Muscle of leg (tissue), 11 donors: ENCODE data around the gene DAB1. TPM values are rescaled to one million over a fixed set of nuclear protein-coding genes. Genes with fewer than 3 reads are reported as not detected.

ENCODE experiments used
- DNase-seq: peaks from one replicate; pipeline ENCODE4 v3.0.0; 2013
- H3K27ac ChIP-seq: one replicate; pipeline ENCODE4 v1.5.1; 2013; ENCODE audit warnings: mild to moderate bottlenecking, low read length, control low read depth
- H3K27me3 ChIP-seq: one replicate; pipeline ENCODE4 v1.6.1; 2013; ENCODE audit warnings: low read length; ENCODE audit not compliant: control insufficient read depth, insufficient read depth
- H3K36me3 ChIP-seq: one replicate; pipeline ENCODE4 v1.6.1; 2013; ENCODE audit warnings: low read length; ENCODE audit not compliant: control insufficient read depth, insufficient read depth
- H3K4me1 ChIP-seq: one replicate; pipeline ENCODE4 v1.6.1; 2013; ENCODE audit warnings: low read length; ENCODE audit not compliant: control insufficient read depth, insufficient read depth
- H3K4me3 ChIP-seq: one replicate; pipeline ENCODE4 v1.5.1; 2013; ENCODE audit warnings: low read length, control low read depth
- H3K9me3 ChIP-seq: replicated peaks from 2 replicates; pipeline ENCODE4 v1.6.1; 2013; ENCODE audit warnings: low read depth, low read length; ENCODE audit not compliant: control insufficient read depth
- WGBS: methylation state at CpG from one replicate; pipeline ENCODE4 v1.1.5; 2013; ENCODE audit warnings: missing lambda C conversion rate; ENCODE audit not compliant: insufficient coverage; 5-methylcytosine and 5-hydroxymethylcytosine counted together
- polyA plus RNA-seq, 8 donors: library from polyadenylated mRNA; unstranded; fragments of 120-200 nt; gene quantifications; one replicate each; pipeline versions ENCODE4 v1.2.1 to v1.2.3, GENCODE V29; 2013; ENCODE audit warnings: inconsistent platforms in 1 of 8, low replicate concordance in 1 of 8; ENCODE audit not compliant: insufficient read length in 8 of 8, insufficient read depth in 1 of 8
- total RNA-seq: library from RNA; stranded (reverse); fragments of 120-200 nt; gene quantifications from one replicate; pipeline ENCODE4 v1.2.4, GENCODE V29; 2013

DAB1 gene
- total and polyA plus RNA-seq, 9 donors = 1.1 to 8.1 (median 2.6) TPM

DNA sequence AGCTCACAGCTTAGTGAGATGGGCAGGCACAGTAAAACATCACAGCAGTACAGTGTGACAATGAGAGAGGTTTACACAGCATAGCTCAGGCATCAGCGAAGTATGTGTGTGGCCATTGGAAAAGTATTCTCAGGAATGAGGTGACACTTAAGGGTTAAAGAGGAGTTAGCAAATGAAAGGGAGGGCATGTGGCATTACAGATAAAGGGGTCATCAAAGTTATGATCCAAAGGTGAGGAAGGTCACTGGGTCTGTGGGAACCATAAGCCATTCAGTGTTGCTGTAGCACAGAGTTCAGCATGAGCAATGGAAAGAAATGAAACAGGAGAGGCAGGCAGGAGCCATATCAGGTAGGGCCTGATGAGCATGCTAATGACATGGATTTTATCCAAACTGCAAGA lies 453.6 kb downstream of the DAB1 start:
- Histone ChIP-seq H3K4me3 (no peak overlapping the region), H3K36me3 (no peaks in the 10 kb centered on the region), H3K27me3 (no peaks in the 10 kb centered on the region), H3K4me1 (no peaks in the 10 kb centered on the region), H3K9me3 (peaks cover 4% of the 10 kb centered on the region), H3K27ac (no peak overlapping the region)
- 92% methylated on average over 1 of the region's 1 CpG for WGBS
- DNase-seq = no peak

DNA sequence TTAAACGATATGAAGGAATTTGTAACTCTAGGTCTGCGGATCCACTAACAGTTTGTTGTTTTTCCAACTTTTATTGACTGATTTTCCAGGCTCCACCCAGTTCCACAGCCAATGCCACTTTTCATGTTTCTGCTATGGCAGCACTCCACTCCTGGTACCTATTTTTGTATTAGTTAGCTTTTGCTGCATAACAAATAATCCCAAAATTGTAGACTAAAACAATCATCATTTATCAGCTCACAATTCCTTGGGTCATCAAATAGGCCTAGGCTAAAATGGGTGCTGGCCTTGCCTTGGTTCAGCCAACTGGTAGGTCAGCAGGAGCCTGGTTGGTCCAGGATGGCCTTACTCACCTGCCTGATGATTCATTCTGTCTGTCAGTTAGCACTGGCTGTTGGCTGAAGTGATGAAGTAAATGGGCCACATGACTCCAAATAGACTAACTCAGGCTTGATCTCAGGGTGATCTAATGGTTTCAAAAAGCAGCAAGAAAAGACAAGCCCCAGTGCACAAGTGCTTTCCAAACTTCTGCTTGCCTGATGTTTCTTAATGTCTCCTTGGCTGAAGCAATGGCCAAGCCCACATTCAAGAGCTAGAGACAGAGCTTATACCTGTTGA lies 454.9 kb downstream of the DAB1 start:
- DNase-seq = no peak
- Histone ChIP-seq H3K27ac (no peak overlapping the region), H3K4me3 (no peak overlapping the region), H3K36me3 (no peaks in the 10 kb centered on the region), H3K27me3 (no peaks in the 10 kb centered on the region), H3K4me1 (no peaks in the 10 kb centered on the region), H3K9me3 (peaks cover 4% of the 10 kb centered on the region)
- WGBS = 94% methylated on average over 2 of the region's 2 CpGs

DNA sequence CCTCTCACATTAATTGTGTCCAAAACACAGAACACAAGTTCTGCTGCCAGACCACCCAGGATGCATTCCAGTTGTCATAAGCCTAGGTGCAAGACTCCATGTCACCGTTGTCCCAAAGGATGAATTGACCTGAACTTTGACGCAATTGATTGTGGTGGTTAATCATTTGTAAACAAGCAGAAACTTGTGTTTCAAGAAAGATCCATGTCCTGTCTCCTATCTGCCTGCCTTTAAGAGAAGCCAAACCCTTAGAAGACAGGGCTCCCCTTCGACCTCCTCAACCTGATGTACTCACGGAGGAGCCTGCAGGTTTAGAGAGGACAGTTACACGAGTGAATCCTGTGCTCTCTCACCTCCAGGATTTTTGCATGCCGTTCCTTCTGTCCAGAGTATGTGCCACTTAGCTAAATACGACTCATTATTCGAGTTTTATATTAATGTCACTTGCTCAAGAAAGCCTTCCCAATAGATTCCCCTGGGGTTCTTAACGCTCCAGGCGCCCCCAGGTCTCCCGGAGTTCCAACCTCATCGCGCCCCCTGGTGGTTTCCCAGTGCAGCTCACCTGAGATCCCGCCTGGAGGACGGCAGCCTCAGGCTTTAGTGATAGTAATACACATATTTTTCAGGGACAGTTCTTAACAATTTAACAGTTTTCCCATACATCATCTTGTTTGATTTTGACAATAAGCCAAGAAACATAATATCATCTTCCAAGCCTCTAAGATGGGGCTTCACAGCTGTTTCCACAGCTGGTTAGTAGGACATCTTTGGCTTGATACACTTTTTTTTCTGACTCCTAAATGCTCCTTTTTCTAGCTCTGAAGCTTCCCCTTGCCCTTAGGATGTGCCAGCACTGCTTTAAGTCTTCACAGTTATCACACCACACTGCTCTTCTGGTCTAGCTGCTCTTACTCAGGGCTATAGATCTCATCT lies 455.7 kb downstream of the DAB1 start:
- peak; percentile 22 for DNase-seq
- Histone ChIP-seq H3K27ac (no peak overlapping the region), H3K9me3 (peaks cover 4% of the 10 kb centered on the region), H3K4me3 (no peak overlapping the region), H3K36me3 (no peaks in the 10 kb centered on the region), H3K27me3 (no peaks in the 10 kb centered on the region), H3K4me1 (no peaks in the 10 kb centered on the region)
- WGBS = 43% methylated on average over 14 of the region's 15 CpGs

DNA sequence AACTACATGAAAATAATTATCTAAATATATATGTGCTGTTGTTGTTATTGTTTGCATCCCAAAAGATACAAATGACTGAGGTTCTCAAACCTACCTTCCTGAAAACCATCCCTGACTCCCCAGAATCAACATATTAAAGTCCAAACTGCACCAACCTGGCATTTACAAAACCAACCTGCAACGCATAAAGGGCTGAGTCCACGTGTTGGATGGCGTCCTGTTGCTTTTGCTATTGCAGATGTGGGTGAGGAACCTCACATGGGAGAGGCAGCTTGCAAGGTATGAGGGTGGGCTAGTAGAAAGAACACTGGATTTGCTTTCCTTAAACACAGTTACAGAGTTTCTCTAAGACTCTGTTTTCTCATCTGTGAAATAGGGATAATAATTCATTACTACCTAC lies 456.5 kb downstream of the DAB1 start:
- DNase-seq = no peak
- H3K36me3 ChIP-seq = no peaks in the 10 kb centered on the region
- H3K9me3 ChIP-seq = peaks cover 4% of the 10 kb centered on the region
- H3K4me1 ChIP-seq = no peaks in the 10 kb centered on the region
- H3K27me3 ChIP-seq = no peaks in the 10 kb centered on the region
- no peak overlapping the region for H3K4me3 ChIP-seq
- no peak overlapping the region for H3K27ac ChIP-seq
- no CpG with 5 or more reads among the region's 3 CpGs for WGBS

DNA sequence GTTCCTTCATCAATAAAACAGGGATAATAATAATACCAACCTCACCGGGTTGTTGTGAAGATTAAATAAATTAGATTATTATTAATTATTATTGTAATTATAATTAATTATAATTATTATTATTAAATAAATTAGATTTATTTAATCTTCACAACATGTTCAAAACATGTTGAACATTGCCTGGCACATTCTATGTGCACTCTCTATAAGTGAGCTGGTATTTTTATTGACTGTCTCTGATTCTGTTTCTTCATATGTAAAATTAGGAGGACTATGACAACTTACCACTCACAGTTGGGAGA lies 457.2 kb downstream of the DAB1 start:
- no peaks in the 10 kb centered on the region for H3K27me3 ChIP-seq

DNA sequence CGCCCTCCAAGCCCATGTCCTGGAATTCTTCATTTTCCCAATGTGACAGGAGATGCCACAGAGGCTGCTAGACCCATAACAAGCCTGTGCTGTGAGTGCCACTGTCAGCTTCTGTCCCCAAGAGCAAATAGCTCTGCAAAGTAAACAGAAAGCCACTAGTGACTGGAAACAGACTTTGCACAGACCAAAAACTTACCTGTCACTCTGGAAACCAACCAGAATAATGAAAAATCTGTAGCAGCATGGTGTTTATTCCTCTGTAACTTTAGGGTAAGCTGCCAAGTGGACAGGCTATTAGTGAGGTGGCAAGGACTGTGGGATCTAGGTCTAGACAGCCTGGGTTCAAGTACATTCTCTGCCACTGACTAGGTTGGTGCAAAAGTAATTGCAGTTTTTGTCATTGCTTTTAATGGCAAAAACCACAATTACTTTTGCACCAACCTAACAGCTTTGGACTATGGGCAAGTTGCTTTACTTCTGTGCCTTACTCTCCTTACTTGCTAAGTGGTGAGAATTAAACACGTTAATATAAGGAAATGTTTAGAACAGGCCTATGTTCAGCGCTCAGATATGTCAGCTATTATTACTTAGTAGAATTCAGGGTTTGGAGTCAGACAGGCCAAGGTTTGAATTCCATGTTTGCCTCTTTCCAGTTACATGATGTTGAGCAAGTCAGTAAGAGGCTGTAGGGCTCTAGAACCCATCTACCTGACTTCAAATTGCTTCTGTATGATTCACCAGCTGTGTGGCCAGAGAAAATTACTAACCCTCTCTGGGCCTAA lies 457.8 kb downstream of the DAB1 start, which contains the start of gene C8B:
TSS of gene C8B (minus strand) at position 100 of the 782 bp plus-strand sequence. CDS start at position 33, 67 bp downstream.
- Histone ChIP-seq H3K4me1 (no peaks in the 10 kb centered on the region), H3K27ac (no peak within 1 kb of the TSS), H3K36me3 (no peaks in the 10 kb centered on the region), H3K9me3 (peaks cover 4% of the 10 kb centered on the region), H3K4me3 (no peak within 1 kb of the TSS), H3K27me3 (no peaks in the 10 kb centered on the region)
- 83% methylated on average over 1 of the region's 3 CpGs for WGBS
- no peak for DNase-seq

More for the DNA sequence above, 457.2 kb downstream of the DAB1 start:
- no peak overlapping the region for H3K4me3 ChIP-seq
- no peaks in the 10 kb centered on the region for H3K4me1 ChIP-seq
- H3K36me3 ChIP-seq = no peaks in the 10 kb centered on the region
- H3K9me3 ChIP-seq = peaks cover 4% of the 10 kb centered on the region
- H3K27ac ChIP-seq = no peak overlapping the region
- no CpG with 5 or more reads among the region's 1 CpG for WGBS
- no peak for DNase-seq

DNA sequence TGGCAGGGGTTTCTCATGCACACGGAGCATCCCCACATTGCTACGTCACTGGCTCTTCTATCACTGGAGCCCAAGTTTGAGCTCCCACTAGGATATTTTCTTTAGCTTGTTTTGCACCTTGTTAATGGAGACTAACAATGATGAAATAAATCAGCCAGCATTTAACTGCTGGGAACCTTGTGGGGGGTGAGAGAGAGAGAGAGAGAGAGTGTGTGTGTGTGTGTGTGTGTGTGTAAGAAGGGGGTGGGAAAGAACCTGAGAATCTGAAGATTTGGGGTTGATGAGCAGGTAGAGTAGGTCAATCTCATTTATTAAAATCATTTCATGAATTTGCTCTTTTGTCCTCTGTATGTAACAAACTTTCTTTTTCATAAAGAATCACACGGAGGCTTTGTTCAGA lies 458.7 kb downstream of the DAB1 start:
- Histone ChIP-seq H3K4me1 (no peaks in the 10 kb centered on the region), H3K27me3 (no peaks in the 10 kb centered on the region), H3K27ac (no peak overlapping the region), H3K9me3 (peaks cover 4% of the 10 kb centered on the region), H3K36me3 (no peaks in the 10 kb centered on the region), H3K4me3 (no peak overlapping the region)
- DNase-seq = no peak
- 100% methylated on average over 1 of the region's 3 CpGs for WGBS

DNA sequence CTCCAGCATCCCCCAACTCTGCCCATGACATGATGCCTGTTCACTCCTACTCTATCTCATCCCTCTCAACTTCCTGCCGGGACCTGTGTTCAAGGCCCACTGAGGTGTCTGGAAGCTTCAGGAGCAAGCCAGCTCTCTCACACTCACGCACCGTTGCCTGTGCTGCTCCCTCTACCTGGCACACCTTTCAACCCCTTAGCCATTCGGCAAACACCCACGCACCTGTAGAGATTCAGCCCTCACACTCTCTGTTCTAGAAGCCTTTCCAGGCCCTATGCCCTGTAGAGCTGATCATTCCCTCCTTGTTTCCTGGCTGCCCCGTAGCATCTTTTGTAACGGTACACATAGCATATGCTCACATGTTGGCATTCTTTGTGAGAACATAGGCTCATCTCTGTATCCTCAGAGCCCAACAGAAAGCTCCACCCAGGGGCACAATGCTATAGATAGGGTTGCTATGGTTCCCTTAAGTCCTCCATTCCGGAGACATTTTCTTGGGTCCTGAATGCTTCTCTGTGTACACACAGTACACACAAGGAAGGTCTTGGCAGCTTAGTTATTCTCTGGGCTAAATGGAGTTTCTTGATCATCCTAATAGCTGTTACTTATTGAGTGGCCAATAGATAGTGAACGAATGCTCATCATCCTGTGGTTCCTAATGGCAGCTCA lies 459.4 kb downstream of the DAB1 start:
- DNase-seq = no peak
- Histone ChIP-seq H3K27me3 (no peaks in the 10 kb centered on the region), H3K27ac (no peak overlapping the region), H3K9me3 (peaks cover 4% of the 10 kb centered on the region), H3K4me1 (no peaks in the 10 kb centered on the region), H3K36me3 (no peaks in the 10 kb centered on the region), H3K4me3 (no peak overlapping the region)
- WGBS = 85% methylated on average over 5 of the region's 9 CpGs

DNA sequence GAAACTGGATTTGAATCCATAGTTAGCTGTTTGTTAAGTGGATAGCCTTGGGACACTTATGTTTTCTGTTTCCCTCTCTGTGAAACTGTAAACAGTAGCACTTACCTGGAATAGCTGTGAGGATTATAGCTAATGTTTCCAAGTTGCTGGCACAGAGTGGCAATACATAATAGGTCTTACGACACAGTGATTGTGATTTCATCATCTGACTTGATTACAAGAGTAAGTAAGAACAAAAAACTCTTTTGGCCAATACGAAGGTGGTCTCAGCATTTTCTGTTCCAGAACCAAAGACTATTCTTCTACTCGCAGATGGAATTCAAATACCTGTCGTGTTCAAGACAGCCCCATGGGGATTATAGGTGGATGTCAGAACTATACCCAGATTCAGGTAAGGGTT lies 460.2 kb downstream of the DAB1 start:
- WGBS = no CpG with 5 or more reads among the region's 4 CpGs
- no peaks in the 10 kb centered on the region for H3K4me1 ChIP-seq
- no peak overlapping the region for H3K4me3 ChIP-seq
- no peak for DNase-seq
- no peaks in the 10 kb centered on the region for H3K36me3 ChIP-seq
- no peaks in the 10 kb centered on the region for H3K27me3 ChIP-seq
- peaks cover under 1% of the 10 kb centered on the region for H3K9me3 ChIP-seq
- no peak overlapping the region for H3K27ac ChIP-seq
